Astrocyte (in vitro differentiated cells and primary cell): ENCODE results near the gene HNMT.

ENCODE experiments used
- CTCF ChIP-seq: IDR thresholded peaks from 2 replicates; pipeline ENCODE4 v1.5.1; 2011; ENCODE audit warnings: low read depth, mild to moderate bottlenecking, inconsistent platforms, low read length, moderate library complexity; ENCODE audit not compliant: insufficient read depth
- EZH2 ChIP-seq: IDR thresholded peaks from 2 replicates; pipeline ENCODE4 v1.6.1; 2012; ENCODE audit warnings: mild to moderate bottlenecking, low read length, inconsistent platforms; ENCODE audit not compliant: insufficient read depth

GRCh38 chr2:138059487-138060300 is 95.4 kb downstream of the HNMT start:
- TF ChIP-seq CTCF (no peak), EZH2 (no peak)
